GM23338 (cell line): Measurements from ENCODE around the gene PEX16.

ENCODE experiments used
- CREB1 ChIP-seq: fragments of 250-450 bp; sonication (Bioruptor Pico); IDR thresholded peaks from 2 replicates; pipeline ENCODE4 v1.5.0; 2020; ENCODE audit warnings: low read depth, mild to moderate bottlenecking, moderate library complexity
- CTCF ChIP-seq, 2 experiments: fragments of 200-600 bp in 1 of 2; sonication (generic) in 1 of 2; conservative IDR thresholded peaks; 2 replicates each; pipeline versions ENCODE4 v1.5.1 to v1.6.1; 2016 to 2017; ENCODE audit warnings: antibody characterized with exemption in 2 of 2, low read depth in 2 of 2, mild to moderate bottlenecking in 2 of 2, moderate library complexity in 1 of 2
- ETS1 ChIP-seq: IDR thresholded peaks from 2 replicates; pipeline ENCODE4 v1.6.1; 2016; ENCODE audit warnings: antibody characterized with exemption
- EZH2 ChIP-seq: fragments of 200-600 bp; sonication (generic); IDR thresholded peaks from one replicate; pipeline ENCODE4 v1.8.0; 2017; ENCODE audit warnings: antibody characterized with exemption, mild to moderate bottlenecking, low read depth; ENCODE audit not compliant: unreplicated experiment
- EZH2phosphoT487 ChIP-seq: fragments of 200-600 bp; sonication (generic); IDR thresholded peaks from one replicate; pipeline ENCODE4 v1.8.1; 2018; ENCODE audit warnings: antibody characterized with exemption; ENCODE audit not compliant: unreplicated experiment
- JUNB ChIP-seq: IDR thresholded peaks from one replicate; pipeline ENCODE4 v1.6.1; 2016; ENCODE audit warnings: antibody characterized with exemption; ENCODE audit not compliant: unreplicated experiment
- NANOG ChIP-seq: IDR thresholded peaks from 2 replicates; pipeline ENCODE4 v1.6.1; 2016; ENCODE audit warnings: antibody characterized with exemption, borderline replicate concordance
- POLR2AphosphoS5 ChIP-seq: IDR thresholded peaks from 2 replicates; pipeline ENCODE4 v1.6.1; 2016; ENCODE audit warnings: antibody characterized with exemption, low read depth
- ZNF114 ChIP-seq: fragments of 250-450 bp; sonication (Bioruptor Pico); IDR thresholded peaks from 2 replicates; pipeline ENCODE4 v1.5.0; 2020; ENCODE audit warnings: mild to moderate bottlenecking, moderate library complexity
- ZNF331 ChIP-seq: fragments of 250-450 bp; sonication (Bioruptor Pico); IDR thresholded peaks from 2 replicates; pipeline ENCODE4 v1.5.0; 2020; ENCODE audit warnings: low read depth, mild to moderate bottlenecking, moderate library complexity
- TF ChIP-seq, protein P1 (sequence below): IDR thresholded peaks from one replicate; pipeline ENCODE4 v1.6.1; 2018; ENCODE audit warnings: antibody characterized with exemption; ENCODE audit not compliant: unreplicated experiment

DNA sequence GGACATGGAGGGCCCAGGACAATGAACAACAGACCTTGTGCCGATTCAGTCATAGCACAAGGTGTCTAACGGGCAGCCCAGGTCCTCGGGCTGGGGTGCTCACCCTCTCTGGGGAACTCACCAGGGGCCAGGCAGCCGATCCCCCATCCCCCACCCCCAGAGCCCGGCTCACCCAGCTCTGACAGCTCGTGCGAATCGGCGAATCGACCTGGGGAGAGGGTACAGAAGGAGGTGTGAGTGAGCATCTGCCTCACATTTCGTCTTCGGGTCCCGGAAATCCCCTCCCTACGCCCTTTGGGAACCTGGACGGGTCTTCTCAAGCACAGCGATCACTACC is 423 bp downstream of the PEX16 start:
- TF ChIP-seq JUNB (no peak), CTCF (conservative IDR thresholded peaks at IDR 0.05; ENCODE audit: low read depth in 2 of 2) (no peak), EZH2 (no peak), POLR2AphosphoS5 (no peak), ZNF114 (CRISPR knock-in tag) (no peak), CREB1 (CRISPR knock-in tag) (no peak), ETS1 (no peak), NANOG (no peak), ZNF331 (CRISPR knock-in tag) (no peak), EZH2phosphoT487 (no peak)
- TF ChIP-seq, protein P1, sequence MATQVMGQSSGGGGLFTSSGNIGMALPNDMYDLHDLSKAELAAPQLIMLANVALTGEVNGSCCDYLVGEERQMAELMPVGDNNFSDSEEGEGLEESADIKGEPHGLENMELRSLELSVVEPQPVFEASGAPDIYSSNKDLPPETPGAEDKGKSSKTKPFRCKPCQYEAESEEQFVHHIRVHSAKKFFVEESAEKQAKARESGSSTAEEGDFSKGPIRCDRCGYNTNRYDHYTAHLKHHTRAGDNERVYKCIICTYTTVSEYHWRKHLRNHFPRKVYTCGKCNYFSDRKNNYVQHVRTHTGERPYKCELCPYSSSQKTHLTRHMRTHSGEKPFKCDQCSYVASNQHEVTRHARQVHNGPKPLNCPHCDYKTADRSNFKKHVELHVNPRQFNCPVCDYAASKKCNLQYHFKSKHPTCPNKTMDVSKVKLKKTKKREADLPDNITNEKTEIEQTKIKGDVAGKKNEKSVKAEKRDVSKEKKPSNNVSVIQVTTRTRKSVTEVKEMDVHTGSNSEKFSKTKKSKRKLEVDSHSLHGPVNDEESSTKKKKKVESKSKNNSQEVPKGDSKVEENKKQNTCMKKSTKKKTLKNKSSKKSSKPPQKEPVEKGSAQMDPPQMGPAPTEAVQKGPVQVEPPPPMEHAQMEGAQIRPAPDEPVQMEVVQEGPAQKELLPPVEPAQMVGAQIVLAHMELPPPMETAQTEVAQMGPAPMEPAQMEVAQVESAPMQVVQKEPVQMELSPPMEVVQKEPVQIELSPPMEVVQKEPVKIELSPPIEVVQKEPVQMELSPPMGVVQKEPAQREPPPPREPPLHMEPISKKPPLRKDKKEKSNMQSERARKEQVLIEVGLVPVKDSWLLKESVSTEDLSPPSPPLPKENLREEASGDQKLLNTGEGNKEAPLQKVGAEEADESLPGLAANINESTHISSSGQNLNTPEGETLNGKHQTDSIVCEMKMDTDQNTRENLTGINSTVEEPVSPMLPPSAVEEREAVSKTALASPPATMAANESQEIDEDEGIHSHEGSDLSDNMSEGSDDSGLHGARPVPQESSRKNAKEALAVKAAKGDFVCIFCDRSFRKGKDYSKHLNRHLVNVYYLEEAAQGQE = no peak
